Liver (tissue), 3 donors: Measurements from ENCODE around the gene PLEKHN1.

Experiments used
- CTCF ChIP-seq: fragments of 150-350 bp; IDR thresholded peaks from 2 replicates; pipeline ENCODE4 v1.5.1; 2017; ENCODE audit warnings: improper control_type of control experiment, low read depth, low read length; ENCODE audit not compliant: missing input control
- FOXA1 ChIP-seq: IDR thresholded peaks from 2 replicates; pipeline ENCODE4 v1.6.1; 2016; ENCODE audit warnings: antibody characterized with exemption
- FOXA2 ChIP-seq: IDR thresholded peaks from 2 replicates; pipeline ENCODE4 v1.6.1; 2016; ENCODE audit warnings: antibody characterized with exemption
- HNF4A ChIP-seq, 2 donors: conservative IDR thresholded peaks; 2 replicates each; pipeline ENCODE4 v1.6.1; 2016; ENCODE audit warnings: antibody characterized with exemption in 2 of 2, mild to moderate bottlenecking in 2 of 2
- HNF4G ChIP-seq: IDR thresholded peaks from 2 replicates; pipeline ENCODE4 v1.6.1; 2016; ENCODE audit warnings: antibody characterized with exemption
- JUND ChIP-seq, 2 donors: IDR thresholded peaks; 2 replicates each; pipeline ENCODE4 v1.6.1; 2016; ENCODE audit warnings: antibody characterized with exemption in 2 of 2
- RAD21 ChIP-seq, 2 donors: IDR thresholded peaks; 2 replicates each; pipeline ENCODE4 v1.6.1; 2016; ENCODE audit warnings: antibody characterized with exemption in 2 of 2, mild to moderate bottlenecking in 2 of 2
- REST ChIP-seq: IDR thresholded peaks from 2 replicates; pipeline ENCODE4 v1.6.1; 2016; ENCODE audit warnings: antibody characterized with exemption, mild to moderate bottlenecking
- RXRA ChIP-seq, 2 donors: IDR thresholded peaks; 2 replicates each; pipeline ENCODE4 v1.6.1; 2017 to 2018; ENCODE audit warnings: antibody characterized with exemption in 2 of 2, mild to moderate bottlenecking in 1 of 2
- TAF1 ChIP-seq: conservative IDR thresholded peaks from 2 replicates; pipeline ENCODE4 v1.6.1; 2016; ENCODE audit warnings: antibody characterized with exemption, mild to moderate bottlenecking
- YY1 ChIP-seq: IDR thresholded peaks from 2 replicates; pipeline ENCODE4 v1.6.1; 2016; ENCODE audit warnings: antibody characterized with exemption, mild to moderate bottlenecking
- ZBTB33 ChIP-seq: IDR thresholded peaks from 2 replicates; pipeline ENCODE4 v1.6.1; 2016; ENCODE audit warnings: antibody characterized with exemption
- TF ChIP-seq, protein P1 (sequence below): IDR thresholded peaks from 2 replicates; pipeline ENCODE4 v1.6.1; 2016; ENCODE audit warnings: antibody characterized with exemption
- donor health status: healthy.
- donor health status: healthy.

GRCh38 chr1:935751-936231, 30.5 kb upstream of the PLEKHN1 start:
- TF ChIP-seq TAF1 (no peak), CTCF (no peak), JUND (IDR thresholded peaks at IDR 0.05) (no peak), REST (no peak), HNF4A (conservative IDR thresholded peaks at IDR 0.05) (no peak), HNF4G (no peak), FOXA1 (no peak), RAD21 (IDR thresholded peaks at IDR 0.05) (no peak), YY1 (no peak), ZBTB33 (no peak), RXRA (IDR thresholded peaks at IDR 0.05) (no peak), FOXA2 (no peak)
- TF ChIP-seq, protein P1, sequence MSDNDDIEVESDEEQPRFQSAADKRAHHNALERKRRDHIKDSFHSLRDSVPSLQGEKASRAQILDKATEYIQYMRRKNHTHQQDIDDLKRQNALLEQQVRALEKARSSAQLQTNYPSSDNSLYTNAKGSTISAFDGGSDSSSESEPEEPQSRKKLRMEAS, result no peak
